MM.1S (cell line): ENCODE results near the gene ZFP36L1.

Experiments
- DNase-seq: peaks from one replicate; pipeline ENCODE4 v3.0.0-alpha.2; 2015
- H2AFZ ChIP-seq: fragments of 300-600 bp; sonication (generic); 2 replicates; pipeline ENCODE4 v1.6.0; 2016; ENCODE audit warnings: antibody characterized with exemption, low read length
- H3F3A ChIP-seq: fragments of 300-600 bp; sonication (generic); 2 replicates; pipeline ENCODE4 v1.6.1; 2016; ENCODE audit warnings: mild to moderate bottlenecking, antibody characterized with exemption, low read length, moderate library complexity, mixed read lengths; ENCODE audit not compliant: insufficient read depth
- H3K27ac ChIP-seq: fragments of 300-600 bp; sonication (generic); 2 replicates; pipeline ENCODE4 v1.5.1; 2016; ENCODE audit warnings: mild to moderate bottlenecking, low read length
- H3K27me3 ChIP-seq: fragments of 300-600 bp; sonication (generic); replicated peaks from 2 replicates; pipeline ENCODE4 v1.6.0; 2016; ENCODE audit warnings: low read length; ENCODE audit not compliant: insufficient read depth
- H3K36me3 ChIP-seq: fragments of 300-600 bp; sonication (generic); replicated peaks from 2 replicates; pipeline ENCODE4 v1.6.1; 2016; ENCODE audit warnings: mild to moderate bottlenecking, low read length, mixed read lengths; ENCODE audit not compliant: insufficient read depth
- H3K4me1 ChIP-seq: fragments of 300-600 bp; sonication (generic); 2 replicates; pipeline ENCODE4 v1.6.1; 2016; ENCODE audit warnings: low read length, mixed read lengths
- H3K4me2 ChIP-seq: fragments of 300-600 bp; sonication (generic); 2 replicates; pipeline ENCODE4 v1.6.0; 2016; ENCODE audit warnings: low read depth, low read length
- H3K4me3 ChIP-seq: fragments of 300-600 bp; sonication (generic); 2 replicates; pipeline ENCODE4 v1.5.1; 2016; ENCODE audit warnings: low read length, mixed read lengths
- H3K79me2 ChIP-seq: fragments of 300-600 bp; sonication (generic); 2 replicates; pipeline ENCODE4 v1.6.1; 2016; ENCODE audit warnings: mixed run types, low read length, mixed read lengths
- H3K9ac ChIP-seq: fragments of 300-600 bp; sonication (generic); 2 replicates; pipeline ENCODE4 v1.6.1; 2016; ENCODE audit warnings: low read length, mixed read lengths
- H3K9me2 ChIP-seq: fragments of 300-600 bp; sonication (generic); replicated peaks from 2 replicates; pipeline ENCODE4 v1.6.1; 2016; ENCODE audit warnings: mild to moderate bottlenecking, low read length, mixed read lengths; ENCODE audit not compliant: insufficient read depth
- H3K9me3 ChIP-seq: fragments of 300-600 bp; sonication (generic); replicated peaks from 2 replicates; pipeline ENCODE4 v1.6.1; 2016; ENCODE audit warnings: mild to moderate bottlenecking, low read length, mixed read lengths; ENCODE audit not compliant: insufficient read depth
- H4K20me1 ChIP-seq: fragments of 300-600 bp; sonication (generic); 2 replicates; pipeline ENCODE4 v1.6.1; 2016; ENCODE audit warnings: mild to moderate bottlenecking, low read length, moderate library complexity, mixed read lengths; ENCODE audit not compliant: insufficient read depth
- EZH2 ChIP-seq: fragments of 300-600 bp; sonication (generic); optimal IDR thresholded peaks from 2 replicates; pipeline ENCODE3; 2017; ENCODE audit warnings: low read depth, mild to moderate bottlenecking, antibody characterized with exemption, low read length, mixed read lengths
- EZH2phosphoT487 ChIP-seq: fragments of 300-600 bp; sonication (generic); IDR thresholded peaks from 2 replicates; pipeline ENCODE4 v1.6.1; 2018; ENCODE audit warnings: antibody characterized with exemption, low read length
- TF ChIP-seq, protein P1 (sequence below): fragments of 300-600 bp; sonication (generic); IDR thresholded peaks from 2 replicates; pipeline ENCODE4 v1.5.1; 2016; ENCODE audit warnings: antibody characterized with exemption, low read length, mixed read lengths

ZFP36L1 gene

DNA sequence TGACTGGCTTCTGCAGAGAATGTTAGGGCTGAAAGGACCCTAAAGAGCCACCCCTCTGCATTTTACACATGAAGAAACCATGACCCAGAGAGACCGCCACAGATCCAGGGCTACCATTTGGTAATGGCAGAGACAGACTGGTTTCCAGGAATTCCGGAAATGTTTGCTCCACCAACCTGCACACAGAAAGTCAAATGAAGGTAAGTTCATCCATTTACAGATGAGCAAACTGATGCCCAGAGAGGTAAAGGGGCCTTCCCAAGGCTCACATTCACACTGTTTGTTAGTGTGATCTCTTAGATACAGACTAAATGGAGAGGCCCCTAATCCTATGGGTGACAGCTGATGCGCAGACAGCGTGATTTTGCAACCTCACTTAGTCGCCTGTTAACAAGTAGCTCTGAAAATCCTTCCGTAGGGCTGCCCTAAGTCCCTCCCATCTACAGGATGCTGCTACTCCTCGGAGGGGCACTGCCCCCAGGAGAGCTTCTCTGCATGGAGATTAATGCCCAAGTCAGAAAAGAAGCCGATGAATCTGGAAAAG is 33.8 kb downstream of the ZFP36L1 start:
- Histone ChIP-seq H3K4me1 (no peaks in the 10 kb centered on the region), H3F3A (no peaks in the 10 kb centered on the region), H2AFZ (no peak overlapping the region), H3K4me3 (no peak overlapping the region), H3K79me2 (no peaks in the 10 kb centered on the region), H3K9ac (no peak overlapping the region), H3K4me2 (no peak overlapping the region), H3K27me3 (no peaks in the 10 kb centered on the region), H3K36me3 (no peaks in the 10 kb centered on the region), H4K20me1 (no peaks in the 10 kb centered on the region), H3K9me2 (no peaks in the 10 kb centered on the region), H3K27ac (no peak overlapping the region), H3K9me3 (no peaks in the 10 kb centered on the region)
- no peak for DNase-seq
- TF ChIP-seq, protein P1, sequence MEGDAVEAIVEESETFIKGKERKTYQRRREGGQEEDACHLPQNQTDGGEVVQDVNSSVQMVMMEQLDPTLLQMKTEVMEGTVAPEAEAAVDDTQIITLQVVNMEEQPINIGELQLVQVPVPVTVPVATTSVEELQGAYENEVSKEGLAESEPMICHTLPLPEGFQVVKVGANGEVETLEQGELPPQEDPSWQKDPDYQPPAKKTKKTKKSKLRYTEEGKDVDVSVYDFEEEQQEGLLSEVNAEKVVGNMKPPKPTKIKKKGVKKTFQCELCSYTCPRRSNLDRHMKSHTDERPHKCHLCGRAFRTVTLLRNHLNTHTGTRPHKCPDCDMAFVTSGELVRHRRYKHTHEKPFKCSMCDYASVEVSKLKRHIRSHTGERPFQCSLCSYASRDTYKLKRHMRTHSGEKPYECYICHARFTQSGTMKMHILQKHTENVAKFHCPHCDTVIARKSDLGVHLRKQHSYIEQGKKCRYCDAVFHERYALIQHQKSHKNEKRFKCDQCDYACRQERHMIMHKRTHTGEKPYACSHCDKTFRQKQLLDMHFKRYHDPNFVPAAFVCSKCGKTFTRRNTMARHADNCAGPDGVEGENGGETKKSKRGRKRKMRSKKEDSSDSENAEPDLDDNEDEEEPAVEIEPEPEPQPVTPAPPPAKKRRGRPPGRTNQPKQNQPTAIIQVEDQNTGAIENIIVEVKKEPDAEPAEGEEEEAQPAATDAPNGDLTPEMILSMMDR, result no peak
- TF ChIP-seq EZH2phosphoT487, result no peak
- no peak for TF ChIP-seq EZH2

DNA sequence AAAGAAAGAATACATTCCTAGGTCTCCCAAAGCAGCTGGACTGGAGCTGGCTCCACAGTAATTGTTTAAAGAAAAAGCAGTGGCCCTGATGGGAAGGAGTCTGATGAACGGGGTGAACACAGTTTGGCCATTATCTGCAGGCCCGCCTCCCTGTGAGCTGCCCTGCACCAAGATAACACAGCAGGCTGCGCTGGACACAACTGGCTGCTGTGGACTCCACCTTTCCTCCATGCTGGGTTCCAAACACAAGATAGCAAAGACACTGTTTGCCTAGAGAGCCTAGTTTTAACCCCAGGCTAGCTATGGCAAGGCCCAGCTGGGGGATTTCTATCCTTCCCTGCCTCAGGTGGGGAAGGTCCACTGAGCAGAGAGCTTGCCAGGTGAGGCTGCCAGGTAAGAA is 34.6 kb downstream of the ZFP36L1 start:
- TF ChIP-seq, protein P1, result no peak
- TF ChIP-seq EZH2phosphoT487 (no peak), EZH2 (no peak)
- no peak overlapping the region for H3K4me3 ChIP-seq
- H3K9ac ChIP-seq, result no peak overlapping the region
- no peaks in the 10 kb centered on the region for H3K79me2 ChIP-seq
- no peaks in the 10 kb centered on the region for H3K9me3 ChIP-seq
- H3F3A ChIP-seq, result no peaks in the 10 kb centered on the region
- no peak for DNase-seq
- no peaks in the 10 kb centered on the region for H4K20me1 ChIP-seq
- no peak overlapping the region for H2AFZ ChIP-seq
- no peak overlapping the region for H3K27ac ChIP-seq
- H3K9me2 ChIP-seq, result no peaks in the 10 kb centered on the region
- H3K27me3 ChIP-seq, result no peaks in the 10 kb centered on the region
- H3K4me2 ChIP-seq, result no peak overlapping the region
- no peaks in the 10 kb centered on the region for H3K4me1 ChIP-seq
- H3K36me3 ChIP-seq, result no peaks in the 10 kb centered on the region

DNA sequence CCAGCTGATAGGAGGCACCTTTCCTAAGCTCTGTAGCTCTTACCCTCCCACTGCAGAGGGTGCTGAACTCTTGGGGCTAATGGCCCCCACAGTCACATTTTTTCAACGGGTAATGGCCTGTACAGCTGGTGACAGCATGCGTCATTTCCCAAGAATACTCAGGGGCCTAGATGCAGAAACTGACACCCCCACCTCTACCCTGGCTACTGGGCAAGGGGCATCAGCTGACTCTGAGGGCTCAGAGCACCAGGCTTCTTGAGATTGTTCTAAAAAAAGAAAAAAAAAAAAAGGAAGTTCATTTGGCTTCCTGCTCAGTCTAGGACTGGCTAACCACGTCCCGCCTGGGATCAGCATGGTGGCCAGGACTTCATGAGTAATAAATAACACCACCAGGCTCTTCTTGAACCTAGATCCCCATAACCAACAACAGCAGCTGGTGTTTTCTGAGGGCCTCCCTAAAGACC is 35.2 kb downstream of the ZFP36L1 start:
- Histone ChIP-seq H4K20me1 (no peaks in the 10 kb centered on the region), H3K9me3 (no peaks in the 10 kb centered on the region), H2AFZ (no peak overlapping the region), H3K4me1 (no peaks in the 10 kb centered on the region), H3K9ac (no peak overlapping the region), H3K79me2 (no peaks in the 10 kb centered on the region), H3K4me3 (no peak overlapping the region), H3K27me3 (no peaks in the 10 kb centered on the region), H3F3A (no peaks in the 10 kb centered on the region), H3K27ac (no peak overlapping the region), H3K9me2 (no peaks in the 10 kb centered on the region), H3K36me3 (no peaks in the 10 kb centered on the region), H3K4me2 (no peak overlapping the region)
- TF ChIP-seq EZH2phosphoT487, result no peak
- no peak for TF ChIP-seq EZH2
- TF ChIP-seq, protein P1, result no peak
- DNase-seq, result no peak
